GM10266 (cell line): ENCODE measurements around the gene CHRND.

Source experiments
- DNase-seq: peaks from one replicate; pipeline ENCODE4 v3.0.0; 2012; ENCODE audit errors: extremely low spot score
- CTCF ChIP-seq: IDR thresholded peaks from 2 replicates; pipeline ENCODE4 v1.5.1; 2012; ENCODE audit warnings: mild to moderate bottlenecking, low read depth; ENCODE audit not compliant: control insufficient read depth, insufficient read depth; ENCODE audit errors: missing control alignments

The CHRND gene

DNA sequence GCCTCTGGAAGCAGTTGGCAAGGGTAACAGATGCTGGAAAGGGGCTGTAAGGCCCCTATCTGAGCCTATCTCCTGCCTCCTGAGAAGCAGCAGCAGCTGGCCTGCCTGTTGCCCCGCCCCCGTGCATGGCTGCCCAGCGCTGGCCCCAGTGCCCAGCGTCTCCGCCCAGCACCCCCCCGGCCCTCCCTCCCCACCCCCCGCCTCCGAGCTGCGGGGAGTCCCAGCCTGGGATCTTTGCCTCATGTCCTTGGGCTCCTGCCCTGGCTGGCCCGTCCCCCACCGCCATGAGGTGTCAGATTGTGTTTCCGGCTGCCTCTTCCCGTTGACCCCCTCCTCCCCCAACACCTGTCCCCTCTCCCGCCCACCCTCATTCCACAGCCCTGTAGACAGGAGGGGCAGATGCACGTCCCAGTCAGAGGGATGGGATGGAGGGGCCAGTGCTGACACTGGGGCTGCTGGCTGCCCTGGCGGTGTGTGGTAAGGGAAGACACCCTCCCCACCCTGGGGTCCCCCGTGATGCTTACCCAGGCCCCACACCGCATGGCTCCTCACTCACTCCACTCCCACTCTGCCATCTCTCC lies at the start of gene CHRND:
Gene CHRND (plus strand): TSS at position 370 of the 581 bp plus-strand sequence. CDS start 56 bp downstream, at position 426.
- no peak for TF ChIP-seq CTCF
- DNase-seq, result no peak

GRCh38 chr2:232476791-232477190 lies 49.2 kb upstream of the CHRND start:
- TF ChIP-seq CTCF, result no peak
- DNase-seq, result no peak

DNA sequence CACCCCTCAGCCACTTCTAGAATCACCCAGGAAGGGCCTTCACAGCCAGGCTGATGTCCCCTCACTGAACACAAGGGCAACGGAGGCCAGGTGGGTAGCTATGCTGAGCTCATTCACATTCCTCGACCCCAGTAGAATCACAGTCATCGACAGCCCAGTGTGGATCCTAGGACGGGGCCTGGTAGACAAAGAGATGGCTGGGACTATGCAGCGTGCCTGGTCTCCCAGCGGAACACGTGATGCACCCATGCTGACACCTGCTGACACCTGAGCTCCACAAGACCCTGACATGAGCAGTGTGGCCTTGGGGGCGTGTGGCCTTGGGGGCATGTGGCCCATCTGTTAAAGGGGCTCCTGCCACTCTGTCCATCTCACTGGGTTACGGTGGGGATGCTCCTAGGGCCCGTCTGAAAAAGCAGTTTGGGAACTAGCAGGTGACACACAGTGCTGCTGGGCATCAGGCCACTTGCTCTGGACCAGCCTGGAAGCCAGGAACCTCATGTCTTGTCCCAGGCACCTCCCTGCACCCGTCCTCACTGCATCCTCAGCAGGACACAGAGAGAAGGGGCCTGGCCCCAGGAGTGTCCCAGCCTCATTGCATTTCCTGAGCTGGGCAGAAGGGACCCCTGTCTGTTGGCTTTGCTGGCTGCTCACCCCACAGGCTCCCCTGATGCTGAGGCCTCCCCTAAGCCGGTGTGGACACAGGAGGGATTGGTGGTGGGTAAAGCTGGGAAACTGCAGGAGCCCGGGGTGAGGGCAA lies 48.0 kb upstream of the CHRND start:
- no peak for TF ChIP-seq CTCF
- DNase-seq, result no peak

- DNase-seq, result no peak
- TF ChIP-seq CTCF, result no peak
These were observed 47.2 kb upstream of the CHRND start for GRCh38 chr2:232478571-232479340.

GRCh38 chr2:232479341-232480200 lies 46.4 kb upstream of the CHRND start:
- TF ChIP-seq CTCF, result no peak
- DNase-seq, result no peak

DNA sequence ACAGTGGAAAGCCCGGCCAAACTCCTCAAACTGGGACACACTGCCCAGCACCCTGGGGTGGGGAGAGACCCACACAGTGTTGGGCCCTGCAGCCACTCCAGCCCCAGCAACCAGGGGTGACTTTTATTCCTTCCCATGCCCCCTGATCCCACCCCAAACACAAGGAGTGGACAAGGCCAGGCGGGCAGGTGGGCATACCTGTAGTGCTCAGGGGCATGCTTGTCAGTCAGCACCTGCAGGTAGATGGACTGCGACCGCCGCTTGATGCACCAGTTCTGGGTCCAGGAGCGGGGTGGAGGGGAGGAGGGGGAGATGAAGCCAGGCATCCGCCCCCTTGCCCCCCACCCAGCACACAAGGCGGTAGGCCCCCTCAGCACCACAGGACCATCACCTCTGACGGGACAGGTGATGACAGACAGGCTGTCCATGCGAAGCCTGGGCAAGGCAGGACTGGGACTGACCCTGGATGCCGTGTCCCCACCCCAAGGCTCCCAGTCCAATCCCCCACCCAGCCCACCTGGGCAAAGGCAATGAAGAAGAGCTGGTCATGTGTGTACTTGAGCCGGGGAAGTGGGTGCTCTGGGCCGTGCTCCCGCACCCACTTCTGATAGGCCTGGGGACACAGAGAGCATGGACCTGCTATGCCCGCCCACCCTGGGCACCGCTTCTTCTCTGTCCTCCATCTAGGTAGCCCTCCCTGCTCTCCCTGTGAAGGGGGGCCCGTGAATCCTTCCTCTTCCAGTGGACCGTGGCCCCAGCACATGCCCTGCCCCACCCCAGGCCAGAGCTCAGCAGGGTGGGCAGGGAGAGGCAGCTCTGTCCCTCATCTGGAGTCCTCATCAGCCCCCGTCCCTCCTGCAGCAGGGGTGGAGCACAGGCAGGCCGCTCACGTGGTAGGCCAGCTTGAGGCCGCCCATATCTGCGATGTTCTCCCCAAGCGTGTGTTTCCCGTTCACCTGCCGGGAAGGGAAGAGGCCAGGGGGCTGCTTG lies 45.5 kb upstream of the CHRND start:
- no peak for TF ChIP-seq CTCF
- DNase-seq, result no peak
